GM12891 (cell line): ENCODE results near the gene IFT22.
"Not testable (repeated sequence)": the region's sequence is repeated elsewhere in the genome, so short reads cannot be mapped to it uniquely, and the experiment has no call there.

Experiments
- DNase-seq: peaks from one replicate; pipeline ENCODE4 v3.0.0; 2011; ENCODE audit warnings: low spot score; ENCODE audit not compliant: insufficient read length
- FAIRE-seq: peaks from 2 replicates; lab custom pipeline; 2011; peaks lifted over from hg19 to GRCh38; lab: Jason Lieb, UNC
- PAX5 ChIP-seq: IDR thresholded peaks from 2 replicates; pipeline ENCODE4 v1.6.1; 2011; ENCODE audit warnings: low read length, moderate library complexity, mild to moderate bottlenecking; ENCODE audit not compliant: insufficient read depth, severe bottlenecking
- POLR2A ChIP-seq: IDR thresholded peaks from 2 replicates; pipeline ENCODE4 v1.6.1; 2011; ENCODE audit warnings: low read depth, low read length, control low read depth
- POLR2AphosphoS5 ChIP-seq: IDR thresholded peaks from 2 replicates; pipeline ENCODE4 v1.6.1; 2011; ENCODE audit warnings: low read depth, low read length, control low read depth
- POU2F2 ChIP-seq: IDR thresholded peaks from 2 replicates; pipeline ENCODE4 v1.6.1; 2011; ENCODE audit warnings: low read depth, mild to moderate bottlenecking, control low read depth, low read length, moderate library complexity
- SPI1 ChIP-seq: IDR thresholded peaks from 2 replicates; pipeline ENCODE4 v1.6.1; 2011; ENCODE audit warnings: low read depth, low read length, control low read depth
- TAF1 ChIP-seq: IDR thresholded peaks from 2 replicates; pipeline ENCODE4 v1.6.1; 2011; ENCODE audit warnings: low read depth, low read length, control low read depth

Gene IFT22

DNA sequence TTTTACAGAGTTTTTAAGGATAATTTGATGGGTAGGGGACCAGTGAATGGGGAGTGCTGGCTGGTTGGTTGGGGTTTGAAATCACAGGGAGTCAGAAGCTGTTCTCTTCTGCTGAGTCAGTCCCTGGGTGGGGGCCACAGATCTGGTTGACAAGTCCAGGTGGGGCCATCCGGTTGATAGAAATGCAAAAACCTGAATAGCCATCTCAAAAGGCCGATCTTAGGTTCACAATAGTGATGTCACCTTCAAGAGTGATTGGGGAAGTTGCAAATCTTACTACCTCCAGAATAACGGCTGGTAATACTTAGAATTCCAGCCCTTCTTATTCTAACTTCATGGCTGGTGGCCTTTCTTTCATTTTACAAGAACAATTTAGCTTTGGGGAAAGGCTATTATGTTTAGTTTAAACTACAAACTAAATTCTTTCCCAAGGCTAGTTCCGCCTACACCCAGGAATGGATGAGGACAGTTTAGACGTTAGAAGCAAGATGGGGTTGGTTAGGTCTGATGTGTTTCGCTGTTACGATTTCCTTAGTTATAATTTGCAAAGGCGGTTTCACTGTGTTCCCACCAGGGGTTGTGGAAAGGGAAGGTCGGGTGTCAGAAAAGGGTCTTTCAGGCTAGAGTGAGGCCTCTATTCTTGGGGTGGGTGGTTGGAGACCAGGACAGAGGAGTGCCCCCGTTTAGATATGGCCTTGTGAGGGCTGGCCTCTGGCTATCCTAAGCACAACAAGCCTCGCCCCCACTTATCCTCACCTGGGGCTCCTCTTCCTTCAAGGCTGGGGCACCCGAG, 27.4 kb downstream of the IFT22 start:
- no peak for FAIRE-seq
- TF ChIP-seq PAX5 = no peak
- no peak for TF ChIP-seq SPI1
- no peak for TF ChIP-seq POLR2AphosphoS5
- TF ChIP-seq TAF1 = no peak
- TF ChIP-seq POLR2A = no peak
- TF ChIP-seq POU2F2 = no peak
- no peak for DNase-seq

DNA sequence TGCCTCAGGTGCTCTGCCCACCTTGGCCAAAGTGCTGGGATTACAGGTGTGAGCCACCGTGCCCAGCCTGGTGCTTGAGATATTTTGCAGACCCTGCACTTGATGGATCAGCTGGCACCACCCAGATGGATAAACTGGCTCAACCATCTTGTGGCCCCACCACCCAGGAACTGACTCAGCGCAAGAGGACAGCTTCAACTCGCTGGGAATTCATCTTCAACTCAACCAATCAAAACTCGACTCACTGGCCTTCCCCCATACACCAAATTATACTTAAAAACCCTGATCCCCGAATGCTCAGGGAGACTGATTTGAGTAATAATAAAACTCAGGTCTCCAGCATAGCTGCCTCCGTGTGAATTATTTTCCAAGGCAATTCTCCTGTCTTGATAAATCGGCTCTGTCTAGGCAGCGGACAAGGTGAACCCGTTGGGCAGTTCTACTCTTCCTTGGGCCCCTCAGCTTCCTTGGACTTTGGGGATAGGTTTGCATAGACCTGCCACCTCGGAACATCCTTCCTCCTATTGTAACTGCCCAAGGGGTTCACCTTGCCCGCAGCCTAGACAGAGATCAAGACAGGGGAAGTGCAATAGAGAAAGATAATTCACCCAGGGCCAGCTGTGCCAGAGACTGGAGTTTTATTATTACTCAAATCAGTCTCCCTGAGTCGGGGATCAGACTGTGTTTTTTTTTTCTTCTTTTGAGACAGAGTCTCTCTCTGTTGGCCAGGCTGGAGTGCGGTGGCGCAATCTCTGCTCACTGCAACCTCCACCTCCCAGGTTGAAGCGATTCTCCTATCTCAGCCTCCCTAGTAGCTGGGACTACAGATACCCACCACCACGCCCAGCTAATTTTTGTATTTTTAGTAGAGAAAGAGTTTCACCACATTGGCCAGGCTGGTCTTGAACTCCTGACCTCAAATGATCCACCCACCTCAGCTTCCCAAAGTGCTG, 28.3 kb downstream of the IFT22 start:
- DNase-seq, FAIRE-seq: not testable (repeated sequence)

DNA sequence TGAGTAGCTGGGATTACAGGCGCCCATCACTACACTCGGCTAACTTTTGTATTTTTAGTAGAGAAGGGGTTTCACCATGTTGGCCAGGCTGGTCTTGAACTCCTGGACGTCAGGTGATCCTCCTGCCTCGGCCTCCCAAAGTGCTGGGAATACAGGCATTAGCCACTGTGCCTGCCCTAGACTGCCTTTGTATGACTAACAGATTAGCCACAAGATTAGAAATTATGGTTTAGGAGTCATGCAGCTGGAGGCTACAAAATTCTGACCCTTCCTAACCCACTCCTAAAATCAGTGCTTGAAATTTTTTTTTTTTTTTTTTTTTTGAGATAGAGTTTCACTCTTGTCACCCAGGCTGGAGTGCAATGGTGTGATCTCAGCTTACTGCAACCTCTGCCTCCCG, 29.0 kb downstream of the IFT22 start:
- not testable (repeated sequence) for DNase-seq, FAIRE-seq

DNA sequence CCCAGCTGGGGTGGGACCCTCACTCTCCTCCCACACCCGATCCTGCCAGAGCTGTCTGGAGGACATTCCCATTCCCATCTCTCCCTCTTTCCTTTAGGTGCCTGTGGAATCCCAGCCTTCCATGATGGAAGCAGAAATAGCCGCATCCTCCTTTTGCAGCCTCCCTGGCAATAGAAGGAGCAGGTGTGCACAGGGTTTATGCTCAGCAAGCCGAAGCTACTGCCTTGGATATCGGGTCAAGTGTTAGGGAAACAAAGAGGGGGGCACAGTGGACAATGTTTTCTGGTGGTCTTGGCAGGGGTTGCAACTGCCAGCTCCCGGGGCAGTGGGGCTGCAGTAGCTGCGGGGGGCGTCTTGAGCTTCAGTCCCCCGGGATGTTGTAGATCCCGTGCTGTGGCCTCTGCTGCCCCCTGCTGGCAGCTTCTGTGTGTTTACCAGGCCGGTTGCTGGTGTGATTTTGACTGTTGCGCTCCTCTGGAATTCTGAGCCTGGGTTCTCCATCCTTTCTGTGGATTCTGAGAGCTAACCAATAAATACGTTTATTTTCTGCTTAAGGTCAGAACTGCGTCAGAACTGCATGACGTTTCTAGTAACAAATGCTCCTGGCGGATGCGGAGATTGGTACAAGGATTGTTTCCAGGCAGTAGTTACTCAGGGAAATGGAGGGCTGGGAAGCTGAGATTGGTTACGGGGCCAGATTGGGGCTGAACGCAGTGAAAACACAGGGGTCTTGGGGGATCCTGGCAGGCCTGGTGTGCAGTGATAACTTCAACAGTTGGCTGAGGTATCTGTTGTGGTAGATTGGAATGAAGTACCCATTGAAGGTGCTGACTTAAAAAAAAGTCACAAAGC, 31.2 kb downstream of the IFT22 start:
- not testable (repeated sequence) for DNase-seq, FAIRE-seq

DNA sequence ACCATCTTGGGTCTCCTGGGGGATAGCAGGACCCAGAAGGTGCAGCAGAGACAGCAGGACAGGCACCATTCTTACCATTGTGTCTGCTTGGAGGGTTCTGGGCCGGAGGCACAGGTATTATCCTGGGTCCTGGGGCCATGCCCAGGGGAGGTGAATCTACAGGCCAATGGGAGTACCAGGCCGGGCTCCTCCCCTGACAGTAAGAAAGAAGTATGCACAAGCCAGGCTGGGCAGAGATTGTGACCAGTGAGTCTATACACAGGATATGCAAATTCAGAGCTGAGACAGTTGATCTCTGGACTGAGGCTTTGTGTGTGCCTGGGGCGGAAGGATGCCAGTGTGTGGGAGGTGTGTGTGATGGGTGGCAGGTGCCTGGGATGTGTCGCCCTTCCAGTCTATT, 31.9 kb downstream of the IFT22 start:
- peak; percentile 98 for FAIRE-seq

DNA sequence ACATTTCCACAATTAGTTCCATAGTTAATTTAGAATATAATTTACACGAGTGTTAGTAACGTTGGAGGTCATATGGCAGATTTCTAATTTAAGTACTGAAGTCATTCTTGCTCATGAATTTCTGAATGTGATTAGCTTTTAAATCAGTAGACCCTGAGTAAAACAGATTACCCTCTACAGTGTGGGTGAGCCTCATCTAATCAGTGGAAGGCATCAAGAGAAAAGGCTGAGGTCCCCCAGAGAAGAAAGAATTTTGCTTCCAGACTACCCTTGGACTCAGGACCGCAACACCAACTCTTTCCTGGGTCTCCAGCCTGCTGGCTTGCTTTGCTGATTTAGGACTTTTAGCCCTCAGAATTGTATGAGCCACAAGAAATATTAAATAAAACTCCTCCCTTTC, 33.2 kb downstream of the IFT22 start:
- TF ChIP-seq TAF1 (no peak), POLR2AphosphoS5 (no peak), POU2F2 (no peak), SPI1 (no peak), POLR2A (no peak), PAX5 (no peak)
- FAIRE-seq (no peak), DNase-seq (no peak)

More for the DNA sequence above, 31.9 kb downstream of the IFT22 start:
- DNase-seq = not testable (repeated sequence)

DNA sequence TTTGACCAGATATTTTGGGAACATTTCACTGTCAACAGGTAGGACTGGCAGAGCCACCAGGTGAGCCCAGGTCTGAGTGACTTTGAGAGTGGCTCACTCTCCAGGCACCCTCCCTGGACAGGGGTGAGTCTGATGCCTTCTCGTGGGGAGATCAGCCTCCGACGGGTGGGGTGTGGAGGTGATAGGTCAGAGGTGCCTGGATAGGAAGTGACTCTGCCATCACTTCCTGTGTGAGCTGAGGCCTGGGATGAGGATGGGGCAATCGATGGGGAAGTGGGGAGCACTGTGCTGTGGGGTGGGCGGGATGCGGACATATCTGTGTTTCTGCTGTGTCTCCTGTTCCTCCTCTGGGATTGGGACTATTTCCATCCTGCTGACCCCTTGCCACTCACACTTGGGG, 34.6 kb downstream of the IFT22 start:
- DNase-seq (no peak), FAIRE-seq (no peak)
- TF ChIP-seq SPI1 (no peak), PAX5 (no peak), POU2F2 (no peak), TAF1 (no peak), POLR2A (no peak)

DNA sequence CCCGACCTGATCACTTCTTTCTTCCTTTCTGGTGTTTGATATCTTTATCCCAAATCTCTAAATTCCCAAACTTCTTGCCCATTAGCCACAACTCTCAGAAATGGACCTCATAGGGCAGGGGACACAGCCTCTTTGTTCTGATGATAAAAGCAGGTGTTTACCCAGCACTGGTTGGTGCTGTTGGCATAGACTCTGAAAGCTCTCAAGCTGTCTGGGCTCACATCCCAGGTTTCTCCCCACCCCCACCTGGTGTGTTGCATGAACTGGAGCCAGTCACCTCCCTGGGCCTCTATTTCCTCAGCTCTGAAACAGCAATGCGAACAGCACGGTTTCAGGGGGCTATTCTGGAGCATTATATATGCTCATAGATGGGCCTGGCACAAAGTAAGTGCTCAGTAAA, 35.7 kb downstream of the IFT22 start:
- DNase-seq, FAIRE-seq: not testable (repeated sequence)

DNA sequence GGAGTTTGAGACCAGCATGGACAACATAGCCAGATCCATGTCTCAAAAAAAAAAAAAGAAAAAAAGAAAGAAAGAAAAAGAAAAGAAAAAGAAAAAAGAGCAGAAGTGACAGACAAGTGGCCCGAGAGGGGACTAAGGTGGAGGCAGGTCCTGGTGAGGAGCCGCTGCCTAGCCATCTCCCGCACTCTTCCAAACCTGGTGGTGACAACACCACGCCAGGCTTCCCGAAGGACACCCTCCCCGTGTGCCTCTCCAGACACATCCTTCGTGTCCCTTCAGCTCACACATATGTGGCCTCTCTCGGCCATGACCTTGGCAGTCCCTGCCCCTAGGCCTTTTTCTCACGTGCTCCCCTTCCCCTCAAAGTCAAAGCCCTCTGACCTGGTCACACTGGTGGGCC, 36.4 kb downstream of the IFT22 start:
- TF ChIP-seq POLR2AphosphoS5 (no peak), POLR2A (no peak), TAF1 (no peak), SPI1 (no peak), PAX5 (no peak), POU2F2 (no peak)
- DNase-seq (no peak), FAIRE-seq (no peak)

DNA sequence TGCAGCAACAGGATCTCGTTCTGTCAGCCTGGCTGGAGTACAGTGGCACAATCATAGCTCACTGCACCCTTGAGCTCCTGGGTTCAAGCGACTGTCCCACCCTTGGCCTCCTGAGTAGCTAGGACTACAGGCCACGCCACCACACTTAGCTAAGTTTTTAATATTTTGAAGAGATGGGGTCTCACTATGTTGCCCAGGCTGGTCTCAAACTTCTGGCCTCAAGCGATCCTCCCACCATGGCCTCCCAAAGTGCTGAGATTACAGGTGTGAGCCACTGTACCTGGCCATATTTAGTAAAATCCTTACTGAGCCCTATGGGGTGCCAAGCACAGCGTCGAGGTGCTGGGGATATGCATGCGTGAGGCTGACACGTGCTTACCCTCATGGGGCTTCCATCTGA, 40.7 kb downstream of the IFT22 start:
- not testable (repeated sequence) for DNase-seq, FAIRE-seq
